B cell (primary cell): ENCODE measurements around the gene FUT7. TPM values are rescaled to one million over a fixed set of nuclear protein-coding genes. Genes with fewer than 3 reads are reported as not detected.

Experiments used
- ATAC-seq: fragments of 200-7000 bp; cut with Tn5 transposase; one replicate; pipeline ENCODE4 v1.10.0; 2021; ENCODE audit warnings: low read depth, mild to moderate bottlenecking, moderate number of reproducible peaks, moderate library complexity
- CTCF ChIA-PET: fragments of 350-600 bp; sonication (Branson Sonifier 250); formaldehyde crosslinking; loops from one replicate; lab custom pipeline; 2021; ENCODE audit warnings: antibody characterized with exemption, inconsistent platforms; lab: Charles Lee
- POLR2A ChIA-PET: fragments of 350-600 bp; sonication (Branson Sonifier 250); formaldehyde crosslinking; loops from one replicate; lab custom pipeline; 2021; ENCODE audit warnings: antibody characterized with exemption; lab: Charles Lee
- DNase-seq: peaks from one replicate; pipeline ENCODE4 v3.0.0; 2013
- H2AFZ ChIP-seq: 2 replicates; pipeline ENCODE4 v1.6.1; 2012; ENCODE audit warnings: mild to moderate bottlenecking, low read depth, low read length; ENCODE audit not compliant: insufficient read depth, poor library complexity, severe bottlenecking
- H3K27ac ChIP-seq, 2 donors: 1 replicate in 1 of 2; 2 replicates in 1 of 2; pipeline ENCODE4 v1.5.1; 2012 to 2013; ENCODE audit warnings: low read length in 2 of 2, mild to moderate bottlenecking in 2 of 2, moderate library complexity in 1 of 2
- H3K27me3 ChIP-seq, 4 experiments: fragments of 200-600 bp in 1 of 4; sonication (generic) in 1 of 4; replicated peaks in 1 of 4; 1 replicate in 2 of 4; 2 replicates in 2 of 4; pipeline versions ENCODE4 v1.6.1 to v1.7.0; 2013 to 2016; ENCODE audit warnings: low read length in 3 of 4, mild to moderate bottlenecking in 2 of 4, mixed read lengths in 1 of 4, moderate library complexity in 1 of 4; ENCODE audit not compliant: insufficient read depth in 4 of 4, control insufficient read depth in 3 of 4; ENCODE audit errors: control extremely low read depth in 1 of 4
- H3K36me3 ChIP-seq, 2 experiments: replicated peaks in 1 of 2; 1 replicate in 1 of 2; 2 replicates in 1 of 2; pipeline versions ENCODE4 v1.6.1 to v1.7.1; 2013; ENCODE audit warnings: low read length in 1 of 2; ENCODE audit not compliant: insufficient read depth in 2 of 2, control insufficient read depth in 1 of 2; ENCODE audit errors: control extremely low read depth in 1 of 2, extremely low read depth in 1 of 2
- H3K4me1 ChIP-seq, 2 donors: fragments of 200-600 bp in 1 of 2; sonication (generic) in 1 of 2; 1 replicate in 1 of 2; 2 replicates in 1 of 2; pipeline versions ENCODE4 v1.5.1 to v1.6.1; 2013 to 2017; ENCODE audit warnings: low read length in 2 of 2; ENCODE audit not compliant: control insufficient read depth in 2 of 2, insufficient read depth in 2 of 2
- H3K4me2 ChIP-seq: replicated peaks from 2 replicates; pipeline ENCODE3; 2012; ENCODE audit warnings: mild to moderate bottlenecking, low read depth, low read length; ENCODE audit not compliant: poor library complexity, severe bottlenecking
- H3K4me3 ChIP-seq, 5 experiments: fragments of 200-600 bp in 1 of 5; sonication (generic) in 1 of 5; 1 replicate in 3 of 5; 2 replicates in 2 of 5; pipeline versions ENCODE4 v1.5.1 to v1.7.0; 2011 to 2016; ENCODE audit warnings: low read length in 4 of 5, mild to moderate bottlenecking in 4 of 5, low read depth in 2 of 5, control low read depth in 1 of 5, moderate library complexity in 1 of 5; ENCODE audit not compliant: insufficient read depth in 1 of 5; ENCODE audit errors: control extremely low read depth in 1 of 5, extremely low read depth in 1 of 5
- H3K79me2 ChIP-seq: fragments of 200-600 bp; sonication (generic); one replicate; pipeline ENCODE4 v1.6.0; 2016; ENCODE audit warnings: low read length; ENCODE audit not compliant: control insufficient read depth, insufficient read depth
- H3K9ac ChIP-seq: fragments of 200-600 bp; sonication (generic); 2 replicates; pipeline ENCODE4 v1.6.1; 2017; ENCODE audit warnings: mild to moderate bottlenecking, low read length, moderate library complexity
- H3K9me3 ChIP-seq, 3 donors: one replicate each; pipeline versions ENCODE4 v1.6.1 to v1.7.1; 2013; ENCODE audit warnings: low read length in 2 of 3; ENCODE audit not compliant: control insufficient read depth in 2 of 3, insufficient read depth in 1 of 3; ENCODE audit errors: control extremely low read depth in 1 of 3
- H4K20me1 ChIP-seq: 2 replicates; pipeline ENCODE4 v1.6.0; 2012; ENCODE audit warnings: mild to moderate bottlenecking, low read length; ENCODE audit not compliant: insufficient read depth, control insufficient read depth, poor library complexity, severe bottlenecking
- H3K27ac Mint-ChIP-seq: one replicate; pipeline ENCODE4 v1.8.0; 2021; ENCODE audit warnings: mixed read lengths
- H3K27me3 Mint-ChIP-seq: one replicate; pipeline ENCODE4 v1.8.0; 2021; ENCODE audit warnings: mixed read lengths
- H3K4me1 Mint-ChIP-seq: one replicate; pipeline ENCODE4 v1.8.0; 2021; ENCODE audit warnings: mixed read lengths
- H3K4me3 Mint-ChIP-seq: one replicate; pipeline ENCODE4 v1.8.0; 2021; ENCODE audit warnings: mixed read lengths
- H3K9me3 Mint-ChIP-seq: one replicate; pipeline ENCODE4 v1.8.0; 2022; ENCODE audit warnings: mixed read lengths; ENCODE audit not compliant: insufficient read depth
- CTCF ChIP-seq: fragments of 200-600 bp; IDR thresholded peaks from one replicate; pipeline ENCODE4 v1.8.0; 2022; ENCODE audit warnings: antibody characterized with exemption, mild to moderate bottlenecking
- EZH2 ChIP-seq: IDR thresholded peaks from 2 replicates; pipeline ENCODE4 v1.6.1; 2012; ENCODE audit warnings: borderline replicate concordance, low read depth, mild to moderate bottlenecking, moderate library complexity, low read length; ENCODE audit not compliant: insufficient read depth, poor library complexity, severe bottlenecking
- WGBS: methylation state at CpG from one replicate; pipeline ENCODE4 v1.1.5; 2013; ENCODE audit warnings: missing lambda C conversion rate; ENCODE audit not compliant: insufficient coverage; 5-methylcytosine and 5-hydroxymethylcytosine counted together
- intact Hi-C: fragments of 100-400 bp; cut with micrococcal nuclease; formaldehyde crosslinking; loops from one replicate; pipeline ENCODE4 v1.10.0; 2022
- polyA plus RNA-seq: library from polyadenylated mRNA; depleted of rRNA; stranded (reverse); fragments of >200 nt; gene quantifications from 2 replicates; pipeline ENCODE4 v1.2.3, GENCODE V29; 2012
- total RNA-seq, 2 donors: library from RNA; stranded (reverse); fragments of 120-200 nt in 1 of 2; gene quantifications; 1 replicate in 1 of 2; 2 replicates in 1 of 2; pipeline versions ENCODE4 v1.2.3 to v1.2.4, GENCODE V29; 2013 to 2022

Gene FUT7
- total and polyA plus RNA-seq, 2 donors (not counting 1 experiment from before 2014, with no cell fraction given), result 7.3 to 8.2 TPM

DNA sequence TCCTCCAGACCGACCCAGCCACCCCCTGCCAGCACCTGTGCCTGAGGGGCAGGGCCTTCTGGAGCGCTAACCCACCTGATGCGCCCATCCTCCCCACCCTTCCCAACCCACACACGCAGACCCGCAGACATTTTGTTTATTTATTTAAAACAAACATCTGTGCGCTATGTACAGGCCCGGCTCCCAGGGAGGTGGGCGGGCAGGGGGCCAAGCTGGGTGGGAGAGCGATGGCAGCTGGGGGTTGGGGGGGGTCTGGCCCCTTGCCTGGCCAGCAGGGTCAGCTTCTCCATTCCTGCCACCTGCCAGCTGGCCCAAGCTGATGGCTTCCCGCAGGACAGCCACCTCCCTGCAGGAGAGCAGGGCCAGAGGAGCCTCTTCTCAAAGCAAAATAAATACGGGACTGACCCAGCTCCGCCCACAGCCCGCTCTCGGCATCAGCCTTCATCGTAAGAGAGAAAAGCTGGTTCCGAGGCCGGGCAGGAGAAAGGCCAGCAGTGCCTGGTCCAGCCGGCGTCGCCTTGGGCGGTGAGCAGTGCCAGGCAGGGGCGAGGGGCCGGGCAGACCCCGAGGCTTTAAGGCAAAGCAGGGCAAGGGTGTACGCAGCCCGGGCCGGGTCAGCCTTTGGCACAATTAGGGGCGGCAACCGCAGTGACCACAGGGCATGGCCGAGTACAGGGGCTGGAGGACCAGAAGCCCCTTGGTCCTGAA, 24.6 kb downstream of the FUT7 start:
- CTCF ChIA-PET, result interaction anchor here (1.3 to 1.5 kb wide), 2 partner anchors 22 to 28 kb away, joined by 3 to 5 read pairs; no protein-coding TSS in a partner anchor
- no peak overlapping the region for H3K4me2 ChIP-seq
- H4K20me1 ChIP-seq, result no peaks in the 10 kb centered on the region
- H3K4me1 ChIP-seq, result no peaks in the 10 kb centered on the region
- no peaks in the 10 kb centered on the region for H3K27me3 ChIP-seq
- peaks cover 0 to 4% (median 0%) of the 10 kb centered on the region in 3 donors for H3K9me3 ChIP-seq
- H2AFZ ChIP-seq, result no peak overlapping the region
- TF ChIP-seq EZH2 (no peak), CTCF (no peak)
- H3K79me2 ChIP-seq, result no peaks in the 10 kb centered on the region
- H3K4me1 Mint-ChIP-seq, result no peaks in the 10 kb centered on the region
- DNase-seq (no peak), ATAC-seq (no peak)
- no peaks in the 10 kb centered on the region for H3K9me3 Mint-ChIP-seq
- no peak overlapping the region for H3K4me3 ChIP-seq
- no peak overlapping the region for H3K27ac ChIP-seq
- intact Hi-C loops, result no loop called here
- H3K9ac ChIP-seq, result no peak overlapping the region
- no peak overlapping the region for H3K27ac Mint-ChIP-seq
- no peak overlapping the region for H3K4me3 Mint-ChIP-seq
- 91% methylated on average over 22 of the region's 30 CpGs for WGBS
- POLR2A ChIA-PET, result no interaction called here
- no peaks in the 10 kb centered on the region for H3K27me3 Mint-ChIP-seq
- H3K36me3 ChIP-seq, result peaks cover 0 to 1% of the 10 kb centered on the region in 2 experiments
